Measurements from ENCODE around the gene SORL1-AS1.
A peak's percentile ranks its signal among the peaks of the same experiment; 100 is the strongest.
"Not testable (repeated sequence)": the region's sequence is repeated elsewhere in the genome, so short reads cannot be mapped to it uniquely, and the experiment has no call there.

Gene SORL1-AS1

GRCh38 chr11:121452609-121453150 is at the start of gene SORL1-AS1:
Gene SORL1-AS1 (minus strand): TSS chr11:121452967.
- no peak for DNase-seq
- intact Hi-C loops (cut with DNase I), result loop anchor here (5.0 kb wide), 1 partner anchor 80 kb away; no protein-coding TSS in a partner anchor
- ATAC-seq (ENCODE audit: poor library complexity), result peak; percentile 3

DNA sequence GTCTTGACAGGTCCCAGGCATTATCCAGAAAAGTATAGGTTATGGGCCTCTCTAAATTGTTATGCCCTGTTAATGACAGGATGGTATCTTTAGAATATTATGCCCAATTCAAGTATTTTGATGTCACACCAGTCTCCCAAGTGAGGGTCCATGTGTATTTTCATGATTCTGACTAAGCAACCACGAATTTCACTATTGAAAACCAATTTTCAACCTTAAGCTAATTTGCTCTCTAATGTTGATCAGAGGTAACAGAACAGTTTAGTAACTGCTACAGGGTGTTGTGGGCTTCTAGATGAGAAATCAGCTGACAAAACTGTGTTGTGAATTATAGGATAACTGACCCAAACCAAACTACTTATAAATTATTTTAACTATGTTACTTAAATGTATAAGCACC is 48.0 kb upstream of the SORL1-AS1 start:
- ATAC-seq (ENCODE audit: poor library complexity), result no peak
- no peak for DNase-seq
- intact Hi-C loops (cut with DNase I), result no loop called here

DNA sequence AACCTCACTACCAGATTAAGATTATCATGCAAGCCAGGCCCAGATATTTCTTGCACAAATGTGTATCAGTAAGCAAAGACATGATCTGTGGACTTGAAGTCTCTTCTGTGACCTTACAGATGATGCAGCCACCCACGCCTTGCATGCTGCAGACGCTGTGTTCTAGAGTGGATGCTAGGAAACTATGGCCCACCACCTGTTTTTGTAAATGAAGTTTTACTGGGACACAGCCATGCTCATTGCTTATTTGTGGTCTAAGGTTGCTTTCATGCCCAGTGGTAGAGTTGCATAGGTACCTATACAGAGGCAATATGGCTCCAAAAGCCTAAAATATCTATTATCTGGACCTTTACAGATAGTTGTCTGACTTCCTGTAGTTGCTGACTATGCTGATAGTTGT is 47.5 kb upstream of the SORL1-AS1 start:
- ATAC-seq (ENCODE audit: poor library complexity), result no peak

DNA sequence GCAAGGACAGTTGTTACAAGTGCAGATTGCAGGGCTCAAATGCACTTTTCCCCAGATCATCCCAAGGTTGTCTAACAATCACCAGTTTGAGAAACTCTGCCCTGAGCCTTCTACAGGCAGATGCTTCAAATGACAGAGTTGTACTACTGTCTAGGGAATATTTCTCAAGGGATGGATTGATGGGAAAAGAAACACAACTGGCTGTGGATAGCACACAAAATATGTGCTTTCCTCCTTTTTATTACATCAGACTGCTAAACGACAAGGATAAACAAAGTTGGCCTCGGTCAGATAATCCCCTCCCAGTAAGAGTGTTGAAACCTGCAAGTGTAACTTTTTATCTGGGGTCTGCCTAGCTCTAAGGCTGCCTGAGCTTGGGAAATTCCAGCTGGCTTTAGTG is 46.6 kb upstream of the SORL1-AS1 start:
- intact Hi-C loops (cut with DNase I), result no loop called here
- ATAC-seq (ENCODE audit: poor library complexity), result no peak
- no peak for DNase-seq

More for the DNA sequence above, 47.5 kb upstream of the SORL1-AS1 start:
- DNase-seq, result no peak
- intact Hi-C loops (cut with DNase I), result no loop called here

DNA sequence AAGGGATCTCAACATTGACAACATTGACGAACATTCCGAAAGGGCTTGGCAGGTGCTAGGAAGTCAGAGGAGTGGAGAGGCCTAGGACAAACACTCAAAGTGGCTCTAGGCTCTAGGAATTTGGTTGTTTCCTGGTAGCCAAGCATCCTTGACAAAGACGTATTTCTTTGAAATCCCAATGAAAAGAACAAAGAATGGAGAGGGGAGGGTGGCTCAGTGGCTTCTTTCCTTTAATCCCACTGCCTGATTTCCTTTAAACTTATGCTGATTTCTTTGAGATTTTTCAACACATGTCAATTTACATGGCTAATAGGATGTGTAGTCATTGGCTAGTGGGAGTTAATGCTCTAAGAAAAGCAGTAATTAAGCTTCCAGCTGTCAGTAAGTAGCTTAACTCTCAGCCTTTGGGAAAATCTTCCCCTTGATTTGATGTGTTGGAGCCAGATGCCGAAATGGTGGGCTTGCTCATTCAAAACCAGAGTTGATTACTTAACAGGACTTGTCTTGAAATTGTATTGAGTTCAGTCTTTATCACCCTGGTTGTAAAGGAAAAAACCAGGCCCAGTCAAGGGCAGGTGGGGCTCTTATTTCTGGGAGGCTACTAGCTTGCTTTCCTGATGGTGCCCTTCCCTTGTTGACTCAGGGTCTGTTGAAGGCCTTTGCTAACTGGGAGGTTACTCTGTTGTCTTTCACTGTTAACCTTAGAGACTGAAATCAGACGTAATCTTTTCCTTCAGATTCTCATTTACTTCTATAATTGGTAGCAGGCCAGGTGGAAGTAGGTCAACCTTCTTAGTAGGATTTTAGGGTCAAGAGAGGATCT is 44.6 kb upstream of the SORL1-AS1 start:
- DNase-seq, result no peak

DNA sequence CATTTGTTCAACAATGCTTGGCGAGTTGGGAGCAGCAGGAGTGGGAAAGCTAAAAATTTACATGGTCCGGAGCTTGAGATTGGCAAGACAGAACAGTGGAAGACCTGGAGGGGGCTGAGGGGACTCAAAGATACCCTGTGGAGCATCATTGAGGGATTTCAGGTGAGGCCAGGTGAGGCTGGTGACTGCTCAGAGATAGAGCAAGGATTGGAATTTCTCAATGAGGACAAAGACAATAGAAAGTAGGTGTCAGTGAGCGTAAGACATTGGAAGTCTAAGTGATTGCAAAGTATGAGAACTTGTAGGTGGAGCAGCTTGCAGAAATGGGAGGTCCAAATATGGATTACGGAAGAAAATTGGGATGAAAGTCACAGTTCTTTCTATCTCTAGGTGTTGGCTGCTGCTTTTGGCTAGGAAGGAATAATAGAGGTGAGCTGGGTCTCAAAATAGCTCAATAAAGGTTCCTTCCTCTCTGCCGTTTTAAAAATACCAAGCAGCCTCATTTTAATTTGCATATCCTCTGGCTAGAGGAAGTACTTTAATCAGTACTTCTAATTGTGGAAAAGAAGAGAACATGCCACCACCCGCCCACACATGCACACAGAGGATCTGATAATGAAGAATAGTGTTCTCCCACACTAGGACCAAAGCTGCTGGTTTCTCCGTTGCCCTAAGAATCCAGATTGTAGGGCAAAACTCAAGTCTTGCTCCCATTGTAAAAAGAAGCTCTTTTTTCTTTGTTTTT is 41.8 kb upstream of the SORL1-AS1 start:
- DNase-seq (no peak), ATAC-seq (ENCODE audit: poor library complexity) (no peak)
- intact Hi-C loops (cut with DNase I), result no loop called here

More for the DNA sequence above, 44.6 kb upstream of the SORL1-AS1 start:
- intact Hi-C loops (cut with DNase I), result no loop called here
- no peak for ATAC-seq (ENCODE audit: poor library complexity)

GRCh38 chr11:121489823-121490222 is 37.1 kb upstream of the SORL1-AS1 start:
- ATAC-seq (ENCODE audit: poor library complexity), result no peak
- DNase-seq, result no peak

GRCh38 chr11:121488641-121489040 is 35.9 kb upstream of the SORL1-AS1 start:
- DNase-seq (no peak), ATAC-seq (ENCODE audit: poor library complexity) (no peak)

More at GRCh38 chr11:121489823-121490222, 37.1 kb upstream of the SORL1-AS1 start:
- intact Hi-C loops (cut with DNase I), result no loop called here

DNA sequence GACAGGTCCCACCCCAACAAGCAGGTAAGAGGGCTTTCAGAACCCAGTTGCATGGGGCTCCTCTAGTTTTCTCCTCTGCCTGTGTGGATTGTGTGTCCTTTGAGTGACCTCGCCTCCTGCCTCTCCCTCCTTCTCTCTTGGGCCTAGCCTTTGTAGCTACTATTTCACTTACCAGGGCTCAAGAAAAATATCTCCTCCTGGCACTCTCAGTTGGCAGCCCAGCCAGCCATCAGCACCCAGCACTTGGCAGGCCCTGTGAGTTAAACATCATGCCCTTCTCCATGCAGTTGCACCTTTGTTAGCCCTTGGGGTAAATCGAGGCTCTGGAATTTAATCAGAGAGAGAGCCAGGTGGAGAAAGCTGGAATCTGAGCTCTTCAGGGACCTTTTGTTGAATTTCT is 35.4 kb upstream of the SORL1-AS1 start:
- ATAC-seq (ENCODE audit: poor library complexity) (peak; percentile 68), DNase-seq (peak; percentile 43)
- intact Hi-C loops (cut with DNase I), result no loop called here

More at GRCh38 chr11:121488641-121489040, 35.9 kb upstream of the SORL1-AS1 start:
- intact Hi-C loops (cut with DNase I), result no loop called here

GRCh38 chr11:121487191-121487590 is 34.4 kb upstream of the SORL1-AS1 start:
- ATAC-seq (ENCODE audit: poor library complexity) (no peak), DNase-seq (no peak)
- intact Hi-C loops (cut with DNase I), result no loop called here

DNA sequence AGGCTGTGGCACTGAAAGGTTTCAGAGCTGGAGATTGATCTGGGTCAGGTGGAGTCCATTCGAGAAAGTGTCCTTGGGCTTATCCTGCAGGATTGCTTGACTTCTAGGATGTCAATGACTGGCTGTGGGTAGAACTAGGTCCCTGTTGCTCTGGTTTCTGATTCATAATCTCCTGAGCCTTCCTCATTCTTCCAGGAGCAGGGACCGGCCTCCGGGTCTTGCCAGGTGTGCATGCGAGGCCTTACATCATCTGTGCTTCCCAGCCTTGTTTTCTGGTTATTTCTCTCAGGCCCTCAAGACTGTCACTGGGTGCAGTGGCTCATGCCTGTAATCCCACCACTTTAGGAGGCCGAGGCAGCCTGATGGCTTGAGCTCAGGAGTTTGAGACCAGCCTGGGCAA is 33.3 kb upstream of the SORL1-AS1 start:
- DNase-seq, result no peak
- intact Hi-C loops (cut with DNase I), result no loop called here
- no peak for ATAC-seq (ENCODE audit: poor library complexity)

- DNase-seq (no peak), ATAC-seq (ENCODE audit: poor library complexity) (no peak)
- intact Hi-C loops (cut with DNase I), result no loop called here
These were observed 32.4 kb upstream of the SORL1-AS1 start for GRCh38 chr11:121485216-121485615.

GRCh38 chr11:121483805-121484480 is 31.2 kb upstream of the SORL1-AS1 start:
- no peak for ATAC-seq (ENCODE audit: poor library complexity)
- intact Hi-C loops (cut with DNase I), result no loop called here

GRCh38 chr11:121482231-121483129 is 29.7 kb upstream of the SORL1-AS1 start:
- no peak for DNase-seq
- ATAC-seq (ENCODE audit: poor library complexity), result no peak
- intact Hi-C loops (cut with DNase I), result no loop called here

More at GRCh38 chr11:121483805-121484480, 31.2 kb upstream of the SORL1-AS1 start:
- no peak for DNase-seq

DNA sequence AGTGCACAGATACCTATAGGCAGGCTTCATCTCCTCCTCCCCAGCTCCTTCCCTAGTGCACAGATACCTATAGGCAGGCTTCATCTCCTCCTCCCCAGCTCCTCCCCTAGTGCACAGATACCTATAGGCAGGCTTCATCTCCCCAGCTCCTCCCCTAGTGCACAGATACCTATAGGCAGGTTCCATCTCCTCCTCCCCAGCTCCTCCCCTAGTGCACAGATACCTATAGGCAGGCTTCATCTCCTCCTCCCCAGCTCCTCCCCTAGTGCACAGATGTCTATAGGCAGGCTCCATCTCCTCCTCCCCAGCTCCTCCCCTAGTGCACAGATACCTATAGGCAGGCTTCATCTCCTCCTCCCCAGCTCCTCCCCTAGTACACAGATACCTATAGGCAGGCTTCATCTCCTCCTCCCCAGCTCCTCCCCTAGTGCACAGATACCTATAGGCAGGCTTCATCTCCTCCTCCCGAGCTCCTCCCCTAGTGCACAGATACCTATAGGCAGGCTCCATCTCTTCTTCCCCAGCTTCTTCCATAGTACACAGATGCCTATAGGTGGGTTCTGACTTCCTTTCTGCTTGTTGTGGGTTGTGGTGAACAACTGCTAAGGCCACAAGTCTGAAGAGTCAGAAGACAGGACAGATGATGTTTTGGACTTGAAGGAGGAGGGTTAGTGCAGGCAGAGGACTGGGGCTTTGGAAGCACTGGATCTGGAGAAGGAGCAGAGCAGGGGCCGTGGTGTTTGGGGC is 28.9 kb upstream of the SORL1-AS1 start:
- intact Hi-C loops (cut with DNase I); DNase-seq; ATAC-seq (ENCODE audit: poor library complexity): not testable (repeated sequence)

DNA sequence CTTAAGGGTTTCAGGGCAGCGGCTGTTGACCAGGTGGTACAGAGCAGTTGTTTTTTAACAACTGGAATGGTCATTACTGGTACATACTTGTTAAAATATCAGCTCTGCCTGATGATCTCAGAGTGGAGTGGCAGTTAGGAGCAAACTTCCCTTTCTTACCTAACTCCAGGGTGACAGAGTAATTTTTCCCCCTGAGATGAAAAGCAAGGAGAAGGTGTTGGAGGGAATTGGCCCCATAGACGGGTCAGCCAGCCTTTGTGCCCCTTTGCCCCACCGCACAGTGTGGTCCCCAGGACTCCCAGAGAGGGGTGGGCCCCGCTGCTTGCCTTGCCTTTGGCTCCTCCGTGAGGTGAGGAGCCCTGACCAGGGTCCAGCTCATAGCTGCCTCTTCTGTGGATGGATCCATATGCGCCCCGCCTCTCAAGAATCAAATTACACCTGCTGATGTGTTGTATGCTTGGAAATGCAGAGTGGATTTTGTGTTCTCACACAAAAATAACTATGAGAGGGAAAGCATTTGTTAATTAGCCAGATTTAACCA is 27.0 kb upstream of the SORL1-AS1 start:
- DNase-seq, result no peak
- ATAC-seq (ENCODE audit: poor library complexity), result no peak
- intact Hi-C loops (cut with DNase I), result no loop called here
